Stimulated activated CD4-positive, alpha-beta T cell treated with anti-CD3 and anti-CD28 coated beads, Interleukin-1b, Interleukin-23, amount 100 ng/mL, for 1 hour (primary cell): ENCODE measurements around the gene GULP1.

Experiments used
- DNase-seq, 2 donors: peaks; one replicate each; pipeline ENCODE4 v3.0.0-alpha.2; 2020; ENCODE audit warnings: low read depth in 2 of 2

The GULP1 gene

DNA sequence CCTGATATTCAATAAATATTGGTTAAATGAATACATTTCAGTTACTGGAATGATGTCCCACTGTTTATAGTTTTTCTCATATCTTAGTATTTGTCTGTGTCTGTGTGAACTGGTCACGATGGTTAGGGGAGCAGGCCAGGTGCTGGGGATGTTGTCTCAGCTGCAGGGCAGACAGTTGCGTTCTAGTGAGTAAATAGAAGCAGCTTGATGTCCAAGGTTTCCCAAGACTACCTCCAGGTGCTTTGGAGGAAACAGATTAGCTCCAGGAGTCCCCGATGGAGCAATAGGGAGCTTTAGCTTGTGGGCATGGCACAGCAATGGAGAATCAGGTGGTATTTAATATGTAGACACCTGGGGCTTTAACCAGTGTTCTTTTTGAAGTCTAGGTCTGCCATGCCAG lies 75.5 kb downstream of the GULP1 start:
- no peak for DNase-seq

DNA sequence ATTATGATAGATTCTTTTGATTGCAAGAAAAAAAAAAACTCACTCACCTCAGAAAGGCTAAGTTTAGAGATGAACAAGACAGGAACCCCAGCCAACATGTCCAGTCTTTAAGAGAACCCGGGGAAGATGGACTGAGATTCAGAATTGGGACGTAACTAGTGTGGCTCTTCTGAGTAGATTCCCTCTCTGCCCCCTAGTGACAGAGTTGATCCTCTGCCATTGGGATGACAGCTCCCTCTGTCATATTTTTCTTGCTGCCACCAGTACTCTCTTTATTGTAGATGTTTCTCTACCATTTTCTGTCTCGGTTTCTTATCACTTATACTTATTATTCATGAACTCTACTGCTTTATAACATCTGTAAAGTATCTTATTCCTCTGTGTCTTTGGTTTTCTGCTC lies 77.7 kb downstream of the GULP1 start:
- no peak for DNase-seq

DNA sequence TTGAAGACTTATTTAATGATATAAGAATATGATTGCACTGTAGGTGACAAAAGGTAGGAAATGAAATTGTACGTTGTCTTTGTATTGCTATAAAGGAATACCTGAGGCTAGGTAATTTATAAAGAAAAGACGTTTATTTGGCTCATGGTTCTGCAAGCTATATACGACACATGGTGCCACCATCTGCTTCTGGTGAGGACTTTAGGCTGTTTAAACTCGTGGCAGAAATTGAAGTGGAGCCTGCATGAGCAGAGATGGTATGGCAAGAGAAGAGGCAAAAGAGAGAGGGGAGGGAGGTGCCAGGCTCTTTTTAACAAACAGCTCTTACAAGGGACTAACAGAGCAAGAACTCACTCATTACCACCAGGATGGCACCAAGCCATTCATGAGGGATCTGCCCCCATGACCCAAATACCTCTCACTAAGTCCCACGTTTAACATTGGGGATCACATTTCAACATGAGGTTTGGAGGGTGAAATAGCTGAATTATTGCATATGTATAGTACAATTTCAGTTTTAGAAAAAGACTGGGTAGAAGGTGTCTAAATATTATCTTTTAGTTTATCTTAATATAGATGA lies 86.8 kb downstream of the GULP1 start:
- DNase-seq = no peak

DNA sequence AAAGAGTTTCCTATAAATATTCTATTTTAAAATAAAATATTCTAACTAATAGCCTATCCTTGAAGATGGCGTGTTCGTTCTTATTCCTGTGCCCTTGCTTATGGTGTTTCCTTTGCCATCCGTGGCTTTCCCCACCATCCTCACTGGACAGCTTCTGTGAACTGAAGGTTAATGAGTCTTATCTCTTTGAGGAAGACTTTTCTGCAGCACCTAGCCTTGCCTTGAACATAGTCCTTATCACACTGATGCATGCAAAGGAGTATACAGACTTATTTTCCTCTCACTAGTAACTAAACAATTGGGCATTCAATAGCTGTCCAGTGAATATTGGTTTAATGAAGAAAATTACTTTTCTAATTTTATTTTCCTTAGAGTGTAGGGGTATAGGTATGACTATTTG lies 88.1 kb downstream of the GULP1 start:
- no peak for DNase-seq

DNA sequence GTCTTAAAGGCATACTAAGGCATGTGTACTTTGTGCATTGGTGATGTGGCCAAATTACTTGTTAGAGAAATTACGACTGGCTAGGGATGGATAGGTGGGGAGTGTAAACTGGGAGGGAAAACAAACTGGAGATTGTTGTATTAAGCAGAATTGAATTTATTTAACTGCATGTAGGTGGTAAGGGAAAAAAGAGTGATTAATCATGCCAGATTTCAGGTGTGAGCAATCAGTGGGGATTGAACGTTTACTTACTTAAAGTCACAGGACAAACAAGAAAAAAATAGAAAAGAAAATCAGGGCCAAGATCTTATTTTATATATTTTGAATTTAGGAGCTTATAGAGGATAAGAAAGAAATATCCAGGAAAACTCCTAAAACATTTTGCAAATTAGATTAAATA lies 88.6 kb downstream of the GULP1 start:
- no peak for DNase-seq

DNA sequence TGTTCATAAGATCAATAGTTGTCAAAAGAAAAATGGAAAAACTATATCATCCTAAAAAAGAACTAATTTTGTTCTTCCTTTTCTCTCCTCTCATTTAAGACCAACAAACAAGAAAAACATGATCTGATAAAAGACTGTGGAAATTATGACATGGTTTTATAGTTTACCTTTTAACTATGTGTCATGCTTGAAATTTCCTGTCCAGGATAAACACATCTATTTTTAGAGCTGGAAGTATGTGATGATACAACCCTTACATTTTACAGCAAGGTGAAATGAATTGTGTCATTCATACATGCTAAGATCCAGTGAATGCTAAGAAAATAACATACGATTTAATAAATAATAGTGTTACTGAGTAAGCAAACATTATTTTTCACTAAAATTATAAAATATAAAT lies 89.9 kb downstream of the GULP1 start:
- DNase-seq = no peak

DNA sequence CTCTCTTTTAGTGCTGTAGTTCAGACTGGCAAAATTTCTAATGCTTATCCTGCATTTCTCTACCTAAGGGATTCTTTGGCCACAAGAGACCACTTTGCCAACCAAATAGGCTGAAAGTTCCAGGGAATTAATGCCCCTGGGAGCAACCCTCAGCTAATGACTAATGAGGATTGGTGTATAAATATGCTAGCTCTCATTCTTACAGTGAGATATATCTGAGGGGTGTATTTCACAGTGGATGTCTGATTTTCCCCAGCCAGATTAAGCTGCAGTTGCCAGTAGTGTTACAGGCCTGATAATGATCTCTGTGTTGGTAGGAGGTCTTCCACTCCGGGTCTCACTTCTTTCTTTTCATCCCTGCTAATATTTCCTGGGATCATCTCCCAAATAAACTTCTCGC lies 90.4 kb downstream of the GULP1 start:
- no peak for DNase-seq

DNA sequence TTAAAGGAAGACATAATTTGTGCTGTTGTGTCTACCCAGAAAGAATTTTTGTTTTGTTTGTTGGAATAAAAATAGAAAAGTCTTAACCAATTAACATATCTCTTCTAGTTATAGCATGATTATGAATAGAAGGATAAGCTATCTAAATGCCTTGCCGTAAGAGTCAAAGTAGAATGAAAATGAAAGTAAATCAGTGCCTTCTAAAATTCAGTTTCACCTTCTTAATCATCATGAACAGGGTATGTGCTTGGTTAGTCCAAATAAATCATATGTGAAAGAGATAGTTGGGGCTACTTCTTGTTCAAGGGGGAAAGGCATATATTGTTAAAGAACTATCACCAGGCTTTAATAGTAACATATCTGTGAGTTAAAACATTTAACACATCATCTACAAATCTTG lies 91.5 kb downstream of the GULP1 start:
- no peak for DNase-seq

DNA sequence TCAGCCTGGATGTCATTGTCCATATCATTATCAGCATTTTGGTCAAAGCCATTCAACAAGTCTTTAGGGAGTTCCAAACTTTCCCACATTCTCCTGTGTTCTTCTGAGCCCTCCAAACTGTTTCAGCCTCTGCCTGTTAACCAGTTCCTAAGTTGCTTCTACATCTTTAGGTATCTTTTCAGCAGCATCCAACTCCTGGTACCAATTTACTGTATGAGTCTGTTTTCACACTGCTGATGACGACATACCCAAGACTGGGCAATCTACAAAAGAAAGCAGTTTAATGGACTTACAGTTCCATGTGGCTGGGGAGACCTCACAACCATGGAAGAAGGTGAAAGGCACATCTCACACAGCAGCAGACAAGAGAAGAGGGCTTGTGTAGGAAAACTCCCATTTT lies 94.2 kb downstream of the GULP1 start:
- DNase-seq = no peak

DNA sequence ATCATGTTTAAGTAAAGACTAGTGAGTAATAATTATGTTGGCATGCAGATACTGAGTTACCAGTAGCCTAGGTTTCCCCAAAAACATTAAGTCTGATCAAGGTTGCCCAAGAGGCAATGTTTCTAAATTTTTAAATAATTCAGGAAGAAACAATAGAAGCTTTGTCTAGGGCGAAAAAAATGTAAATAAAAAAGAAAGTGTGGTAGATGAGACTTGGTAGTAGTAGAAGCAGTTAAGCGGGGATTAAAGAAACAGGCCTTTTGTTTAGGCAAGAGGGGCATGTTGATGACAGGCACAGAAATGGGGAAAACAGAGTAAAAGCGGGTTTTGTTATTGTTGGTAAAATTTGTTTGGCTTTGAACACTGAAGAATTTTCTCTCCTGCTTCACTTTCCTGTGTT lies 97.2 kb downstream of the GULP1 start:
- DNase-seq = no peak

DNA sequence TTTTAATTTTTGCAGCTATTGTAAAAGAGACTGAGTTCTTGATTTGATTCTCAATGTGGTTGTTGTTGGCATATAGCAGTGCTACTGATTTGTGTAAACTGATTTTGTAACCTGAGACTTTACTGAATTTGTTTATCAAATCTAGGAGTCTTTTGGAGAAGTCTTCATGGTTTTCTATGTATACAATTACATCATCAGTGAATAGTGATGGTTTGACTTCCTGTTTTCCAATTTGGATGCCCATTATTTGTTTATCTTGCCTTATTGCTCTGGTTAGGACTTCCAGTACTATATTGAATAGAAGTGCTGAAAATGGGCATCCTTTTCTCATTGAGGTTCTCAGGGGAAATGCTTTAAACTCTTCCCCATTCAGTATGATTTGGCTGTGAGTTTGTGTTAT lies 99.7 kb downstream of the GULP1 start:
- DNase-seq = no peak

DNA sequence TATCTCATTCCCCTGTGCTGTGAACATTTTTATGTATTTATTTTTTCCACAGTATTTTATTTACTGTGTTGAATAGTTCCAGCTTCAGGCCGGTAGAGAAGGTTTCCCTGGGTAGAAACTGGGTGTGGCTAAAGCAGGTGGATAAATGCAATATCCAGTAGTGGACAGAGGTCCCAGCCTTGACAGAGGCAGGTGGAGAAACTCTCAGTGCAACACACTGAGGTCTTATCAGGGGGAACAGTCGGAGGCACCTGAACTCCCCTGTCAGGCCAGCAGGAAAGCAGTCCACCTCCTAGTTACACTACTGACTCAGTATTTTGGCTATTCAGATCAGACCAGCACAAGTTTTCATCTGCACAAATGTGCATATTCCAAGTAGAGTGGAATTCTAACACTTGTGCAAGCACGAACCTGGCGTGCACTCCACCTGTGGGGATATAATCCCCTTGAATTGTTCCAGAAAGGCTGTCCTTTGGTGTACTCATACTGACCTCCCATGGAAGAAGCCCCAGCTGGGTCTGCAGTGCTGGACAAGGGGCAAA lies 103.3 kb downstream of the GULP1 start:
- DNase-seq = no peak

DNA sequence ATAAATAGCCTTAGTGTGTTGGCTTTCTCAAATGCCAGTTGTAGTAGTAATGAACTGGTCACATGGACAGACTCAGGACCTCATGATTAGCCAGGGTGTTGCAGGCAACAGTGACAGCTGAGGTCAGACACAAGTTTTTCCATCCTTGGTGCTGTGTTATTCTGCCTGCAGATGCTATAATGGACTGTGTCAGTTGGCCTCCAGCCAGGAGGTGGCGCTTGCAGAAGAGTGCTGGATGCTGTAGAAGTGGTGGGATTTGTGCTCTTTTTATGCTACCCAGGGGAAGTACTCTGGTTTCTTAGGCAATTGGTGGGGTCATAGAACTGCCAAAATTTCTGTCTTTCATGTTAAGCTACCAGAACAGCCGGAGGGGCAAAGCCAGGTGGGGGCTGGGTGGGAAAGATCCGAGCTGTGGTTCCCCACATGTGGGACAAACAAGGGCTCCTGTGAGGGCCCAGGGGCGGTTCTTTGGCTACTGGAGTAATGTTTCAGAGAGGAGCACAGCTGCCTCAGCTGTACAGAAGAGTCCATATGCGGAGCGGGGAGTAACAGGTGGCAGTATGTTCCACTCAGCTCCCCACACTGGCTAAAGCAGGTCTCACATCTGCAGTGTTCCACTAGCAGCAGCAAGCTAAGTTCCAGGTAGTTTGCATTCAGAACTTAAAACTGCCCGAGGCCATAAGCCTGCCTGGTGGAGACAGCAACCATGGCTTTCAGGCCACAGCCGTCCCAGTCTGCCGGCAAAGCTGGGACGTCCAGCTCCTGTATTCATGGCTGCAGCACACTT lies 104.4 kb downstream of the GULP1 start:
- no peak for DNase-seq

DNA sequence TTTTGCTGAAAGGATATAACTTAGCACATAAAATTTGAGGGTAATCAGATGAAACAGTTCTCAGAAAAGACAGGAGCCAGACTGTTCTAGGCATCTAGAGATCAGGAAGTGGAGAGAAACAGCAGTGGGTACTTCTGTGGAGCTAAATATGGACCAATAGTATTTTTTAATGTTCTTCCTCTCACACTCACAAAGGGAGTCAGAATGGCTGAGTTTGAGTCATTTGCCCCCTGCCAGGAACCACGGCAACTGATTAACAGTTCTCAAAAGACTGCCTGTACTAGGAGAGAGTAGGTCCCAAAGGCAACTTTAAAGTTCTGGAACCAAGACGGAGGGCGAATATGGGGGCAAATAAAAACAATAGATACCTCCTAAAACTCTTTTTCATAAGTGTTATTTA lies 107.5 kb downstream of the GULP1 start:
- no peak for DNase-seq

DNA sequence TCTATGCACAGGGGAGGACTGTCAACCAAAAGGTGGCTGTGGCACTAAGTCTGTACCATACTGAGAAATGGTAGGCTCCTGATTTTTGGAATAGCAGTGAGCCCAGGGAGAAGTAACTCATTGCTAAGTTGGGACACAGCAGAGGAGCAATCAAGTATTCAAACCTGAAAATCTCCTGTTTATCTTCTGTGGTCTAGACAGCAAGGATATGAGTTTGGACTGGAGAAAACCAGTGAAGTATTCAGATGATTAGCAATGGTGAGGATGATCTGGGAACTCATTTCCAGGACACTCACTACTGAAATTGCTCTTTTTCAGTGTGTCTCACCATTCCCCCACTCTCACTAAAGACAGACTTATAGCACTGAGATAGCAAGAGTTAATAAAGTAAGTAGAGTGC lies 112.0 kb downstream of the GULP1 start:
- no peak for DNase-seq

DNA sequence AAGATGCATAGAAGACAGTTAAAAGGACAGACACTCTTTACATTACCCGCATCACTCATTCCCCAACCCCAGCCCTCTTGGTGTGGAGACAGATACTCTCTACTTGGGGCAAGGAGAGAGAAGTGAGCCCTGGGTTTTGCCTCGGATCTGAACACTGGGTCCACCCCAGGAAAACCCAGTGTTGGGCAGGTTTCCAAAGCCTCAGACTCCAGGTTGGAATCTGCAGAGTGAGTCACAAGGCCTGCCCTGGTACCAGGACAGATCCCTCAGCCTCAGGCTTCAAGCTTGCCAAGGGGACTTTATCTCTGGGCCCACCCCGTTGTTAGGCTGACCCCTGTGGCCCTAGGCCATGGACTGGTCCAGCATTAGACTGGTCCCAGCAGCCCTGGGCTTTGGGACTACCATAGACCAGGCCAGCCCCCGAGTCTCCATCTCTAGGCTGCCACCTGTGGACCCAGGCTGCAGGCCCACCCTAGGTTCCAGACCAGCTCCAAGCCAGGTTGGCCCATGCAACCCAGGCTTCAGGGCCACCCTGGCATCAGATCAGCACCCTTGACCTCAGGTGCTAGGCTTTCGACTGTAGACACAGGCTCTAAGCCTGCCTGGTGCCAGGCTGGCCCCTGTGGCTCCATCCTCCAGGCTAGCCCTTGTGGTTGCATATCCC lies 112.8 kb downstream of the GULP1 start:
- no peak for DNase-seq

DNA sequence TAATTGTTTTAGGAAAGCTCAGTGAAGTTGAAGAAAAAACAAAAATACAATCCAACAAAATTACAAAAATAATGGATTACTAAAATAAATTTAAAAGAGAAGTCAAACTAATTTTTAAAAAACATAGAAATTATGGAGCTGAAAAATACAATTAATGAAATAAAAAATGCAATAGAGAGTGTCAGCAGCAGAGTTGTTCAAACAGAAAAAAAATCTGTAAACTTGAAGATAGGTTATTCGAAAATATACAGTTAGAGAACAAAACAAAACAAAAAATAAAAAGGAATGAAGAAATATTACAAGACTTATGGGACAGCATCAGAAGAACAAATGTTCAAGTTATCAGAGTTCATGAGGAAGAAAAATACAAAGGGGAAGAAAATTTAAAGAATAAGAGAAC lies 114.7 kb downstream of the GULP1 start:
- no peak for DNase-seq

DNA sequence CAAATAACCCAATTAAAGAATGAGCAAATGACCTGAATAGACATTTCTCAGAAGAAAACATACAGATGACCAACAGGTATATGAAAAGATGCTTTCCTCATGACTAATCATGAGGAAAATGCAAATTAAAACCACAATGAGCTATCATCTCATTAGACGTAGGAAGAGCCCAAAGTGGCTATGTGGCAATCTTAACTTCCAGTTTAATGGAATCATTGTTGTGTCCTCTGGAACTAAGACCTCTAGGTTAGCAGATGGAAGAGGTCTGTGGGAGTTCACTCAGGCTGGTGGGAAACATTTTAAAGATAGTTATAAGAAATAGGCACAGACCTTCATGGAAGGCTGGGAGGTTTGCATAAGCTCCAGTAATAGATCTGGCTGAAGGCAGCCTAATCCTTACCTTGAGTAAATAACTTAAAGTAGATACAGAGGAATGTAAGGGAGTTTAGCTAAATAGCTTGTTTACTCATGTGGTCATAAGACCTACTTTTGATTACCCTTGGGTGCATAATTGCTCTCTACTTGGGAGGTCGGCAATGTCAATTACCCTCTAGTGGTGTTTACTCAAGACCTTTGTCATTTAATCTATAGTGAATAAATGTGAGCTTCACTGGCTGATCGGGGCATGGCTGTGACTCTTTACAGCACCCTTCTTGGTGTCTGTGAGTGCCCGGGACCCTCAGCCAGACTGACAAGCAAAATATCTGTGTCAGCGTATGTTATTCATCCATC lies 119.0 kb downstream of the GULP1 start:
- no peak for DNase-seq

DNA sequence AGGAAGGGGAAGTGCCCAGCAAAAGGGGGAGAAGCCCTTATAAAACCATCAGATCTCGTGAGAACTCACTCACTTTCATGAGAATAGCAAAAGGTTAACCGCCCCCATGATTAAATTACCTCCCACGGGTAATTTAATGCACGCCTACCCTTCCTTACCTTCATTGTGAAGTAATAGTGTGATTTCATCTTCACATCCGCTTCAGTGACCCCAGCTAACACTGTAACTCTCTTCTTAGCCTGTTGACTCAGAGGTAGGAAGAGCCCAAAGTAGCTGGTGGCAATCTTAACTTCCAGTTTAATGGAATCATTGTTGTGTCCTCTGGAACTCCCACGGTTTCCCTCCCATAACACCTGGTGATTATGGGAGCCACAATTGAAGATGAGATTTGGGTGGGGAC lies 120.5 kb downstream of the GULP1 start:
- no peak for DNase-seq

DNA sequence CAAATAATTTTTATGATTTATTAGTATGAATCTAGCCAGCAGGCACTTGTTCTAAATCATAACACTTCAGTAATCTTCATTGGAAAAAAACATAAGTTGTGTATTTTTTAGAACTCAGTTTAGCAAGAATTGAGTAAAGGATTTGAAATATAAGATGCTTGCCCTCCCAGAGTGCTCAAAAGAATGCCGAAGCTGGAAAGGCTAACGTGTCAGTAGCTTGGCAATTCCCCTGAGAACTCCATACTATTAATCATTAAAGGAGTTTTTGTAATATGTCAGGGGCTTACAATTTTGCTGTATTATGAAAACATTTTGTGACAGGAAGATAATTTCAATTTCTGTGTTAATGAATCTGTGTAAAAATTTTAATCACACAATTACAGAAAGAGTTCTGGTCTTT lies 122.7 kb downstream of the GULP1 start:
- DNase-seq = no peak

DNA sequence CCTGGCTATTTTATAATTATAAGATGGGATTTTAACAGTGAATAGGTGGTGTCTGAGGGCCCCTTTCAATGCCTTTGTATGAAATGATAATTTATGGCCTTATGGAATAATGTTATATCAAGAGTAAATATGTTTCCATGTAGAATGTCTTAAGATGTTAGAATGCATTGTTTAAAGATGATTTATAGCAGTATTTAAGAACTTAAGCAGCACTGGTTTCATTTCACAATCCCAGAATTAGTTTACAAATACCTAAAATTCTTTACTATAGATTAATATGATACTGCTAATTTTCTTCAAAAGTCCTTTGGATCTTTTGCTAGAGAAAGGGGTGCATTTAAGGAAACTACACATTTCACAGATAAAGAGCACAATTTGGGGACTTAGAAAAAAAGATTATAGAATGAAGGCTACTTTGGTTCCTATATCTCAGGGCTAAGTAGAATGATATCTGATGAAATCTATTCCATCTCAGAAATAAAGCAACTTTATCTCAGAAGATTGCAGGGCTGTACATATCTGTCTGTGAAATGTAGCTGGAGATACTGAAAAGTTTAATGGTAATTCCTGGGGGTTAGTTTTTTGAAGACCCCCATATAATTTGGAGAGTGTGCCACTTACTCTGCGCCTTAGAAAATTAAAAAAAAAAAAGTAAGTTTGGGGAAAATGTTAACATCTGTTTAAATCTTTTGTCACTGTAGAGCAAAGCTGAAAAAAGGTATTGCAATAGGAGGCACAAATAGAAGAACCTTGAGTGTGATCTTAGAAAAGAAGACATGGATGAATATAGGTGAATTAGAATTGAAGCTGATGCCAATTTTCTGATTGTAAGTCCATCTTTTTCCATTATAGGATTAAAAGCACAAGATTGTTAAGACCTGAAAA lies 123.4 kb downstream of the GULP1 start:
- no peak for DNase-seq

DNA sequence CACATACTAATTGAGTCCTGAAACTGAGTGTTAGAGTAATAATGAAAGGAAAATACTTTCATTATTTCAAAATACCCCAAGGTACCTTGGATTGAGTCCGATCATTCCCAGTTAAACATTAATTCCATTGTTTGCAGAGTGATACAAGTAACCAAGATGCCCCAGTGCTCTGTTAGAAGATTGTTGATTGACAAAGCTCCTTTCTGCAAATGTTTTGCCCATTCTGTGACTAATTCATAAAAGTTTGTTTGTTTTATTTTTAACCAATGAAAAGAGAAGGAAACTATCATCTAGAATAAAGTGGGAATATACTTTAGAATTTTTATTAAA lies 124.0 kb downstream of the GULP1 start:
- no peak for DNase-seq
